DOHH2 (cell line): ENCODE measurements around the gene FAM53A.

Experiments used
- H3F3A ChIP-seq: fragments of 200-600 bp; sonication (generic), shearing (Covaris generic); 2 replicates; pipeline ENCODE4 v1.6.0; 2016; ENCODE audit warnings: antibody characterized with exemption, mild to moderate bottlenecking; ENCODE audit not compliant: control insufficient read depth, insufficient read depth
- H3K27ac ChIP-seq: fragments of 200-600 bp; sonication (generic); 2 replicates; pipeline ENCODE4 v1.5.1; 2014; ENCODE audit warnings: low read depth, mild to moderate bottlenecking, low read length, moderate library complexity
- H3K27me3 ChIP-seq: fragments of 200-600 bp; sonication (generic); 2 replicates; pipeline ENCODE4 v1.6.1; 2014; ENCODE audit warnings: mild to moderate bottlenecking, low read length, mixed read lengths; ENCODE audit not compliant: control insufficient read depth
- H3K36me3 ChIP-seq: fragments of 200-600 bp; sonication (generic); 2 replicates; pipeline ENCODE4 v1.6.1; 2014; ENCODE audit warnings: mild to moderate bottlenecking, low read length, moderate library complexity, mixed read lengths; ENCODE audit not compliant: control insufficient read depth
- H3K4me1 ChIP-seq: fragments of 200-600 bp; sonication (generic); 2 replicates; pipeline ENCODE4 v1.6.1; 2014; ENCODE audit warnings: mild to moderate bottlenecking, low read length, mixed read lengths; ENCODE audit not compliant: control insufficient read depth
- H3K4me2 ChIP-seq: fragments of 200-600 bp; sonication (generic); 2 replicates; pipeline ENCODE4 v1.6.0; 2014; ENCODE audit warnings: mild to moderate bottlenecking, low read length, moderate library complexity
- H3K4me3 ChIP-seq: fragments of 200-600 bp; sonication (generic); 2 replicates; pipeline ENCODE4 v1.5.1; 2014; ENCODE audit warnings: mild to moderate bottlenecking, low read length, mixed read lengths
- H3K79me2 ChIP-seq: fragments of 200-600 bp; sonication (generic); 2 replicates; pipeline ENCODE4 v1.6.1; 2014; ENCODE audit warnings: mild to moderate bottlenecking, low read length, mixed read lengths; ENCODE audit not compliant: control insufficient read depth
- H3K9me2 ChIP-seq: fragments of 200-600 bp; sonication (generic); replicated peaks from 2 replicates; pipeline ENCODE4 v1.6.1; 2014; ENCODE audit warnings: mild to moderate bottlenecking, low read length, mixed read lengths; ENCODE audit not compliant: control insufficient read depth
- H3K9me3 ChIP-seq: fragments of 200-600 bp; sonication (generic); 2 replicates; pipeline ENCODE4 v1.6.1; 2014; ENCODE audit warnings: antibody characterized with exemption, low read length, mixed read lengths; ENCODE audit not compliant: control insufficient read depth, insufficient read depth
- H4K20me1 ChIP-seq: fragments of 200-600 bp; sonication (generic); 2 replicates; pipeline ENCODE4 v1.6.0; 2014; ENCODE audit warnings: low read depth, mild to moderate bottlenecking, antibody characterized with exemption, low read length, moderate library complexity; ENCODE audit not compliant: control insufficient read depth, insufficient read depth
- CTCF ChIP-seq: fragments of 200-600 bp; sonication (generic); IDR thresholded peaks from one replicate; pipeline ENCODE4 v1.5.1; 2014; ENCODE audit warnings: antibody characterized with exemption, mild to moderate bottlenecking, low read depth, low read length; ENCODE audit not compliant: poor library complexity, severe bottlenecking
- EZH2phosphoT487 ChIP-seq: fragments of 200-600 bp; sonication (generic); IDR thresholded peaks from 2 replicates; pipeline ENCODE4 v1.6.1; 2017; ENCODE audit warnings: borderline replicate concordance, mild to moderate bottlenecking, antibody characterized with exemption, low read length, moderate library complexity, mixed read lengths

The FAM53A gene

GRCh38 chr4:1596393-1596792, 87.7 kb downstream of the FAM53A start:
- no peaks in the 10 kb centered on the region for H3K9me2 ChIP-seq
- H3F3A ChIP-seq = no peaks in the 10 kb centered on the region
- no peak overlapping the region for H3K4me3 ChIP-seq
- no peaks in the 10 kb centered on the region for H3K79me2 ChIP-seq
- no peaks in the 10 kb centered on the region for H3K27me3 ChIP-seq
- H3K4me2 ChIP-seq = no peak overlapping the region
- H3K4me1 ChIP-seq = no peaks in the 10 kb centered on the region
- H4K20me1 ChIP-seq = no peaks in the 10 kb centered on the region
- TF ChIP-seq CTCF = peak; percentile 10
- no peak for TF ChIP-seq EZH2phosphoT487
- no peak overlapping the region for H3K27ac ChIP-seq
- peaks cover 16% of the 10 kb centered on the region for H3K9me3 ChIP-seq
- no peaks in the 10 kb centered on the region for H3K36me3 ChIP-seq

- Histone ChIP-seq H3F3A (no peaks in the 10 kb centered on the region), H3K4me3 (no peak overlapping the region), H3K9me2 (no peaks in the 10 kb centered on the region), H3K4me1 (no peaks in the 10 kb centered on the region), H3K4me2 (no peak overlapping the region), H3K27me3 (no peaks in the 10 kb centered on the region), H4K20me1 (no peaks in the 10 kb centered on the region), H3K36me3 (no peaks in the 10 kb centered on the region), H3K9me3 (peaks cover 21% of the 10 kb centered on the region), H3K79me2 (no peaks in the 10 kb centered on the region), H3K27ac (no peak overlapping the region)
- TF ChIP-seq EZH2phosphoT487 = no peak
These were observed 88.3 kb downstream of the FAM53A start for GRCh38 chr4:1595789-1596325.

- Histone ChIP-seq H3K4me3 (no peak overlapping the region), H3K27ac (no peak overlapping the region), H3K36me3 (no peaks in the 10 kb centered on the region), H3K4me1 (no peaks in the 10 kb centered on the region), H4K20me1 (no peaks in the 10 kb centered on the region), H3K27me3 (no peaks in the 10 kb centered on the region), H3K9me2 (no peaks in the 10 kb centered on the region), H3K79me2 (no peaks in the 10 kb centered on the region), H3F3A (no peaks in the 10 kb centered on the region), H3K9me3 (peaks cover 25% of the 10 kb centered on the region), H3K4me2 (no peak overlapping the region)
- TF ChIP-seq CTCF = no peak
- no peak for TF ChIP-seq EZH2phosphoT487
These were observed 89.0 kb downstream of the FAM53A start for GRCh38 chr4:1594871-1595788.

- TF ChIP-seq CTCF (no peak), EZH2phosphoT487 (no peak)
- H3K79me2 ChIP-seq = no peaks in the 10 kb centered on the region
- H3K9me2 ChIP-seq = no peaks in the 10 kb centered on the region
- no peaks in the 10 kb centered on the region for H3K36me3 ChIP-seq
- H3K4me3 ChIP-seq = no peak overlapping the region
- no peaks in the 10 kb centered on the region for H4K20me1 ChIP-seq
- no peaks in the 10 kb centered on the region for H3K4me1 ChIP-seq
- peaks cover 34% of the 10 kb centered on the region for H3K9me3 ChIP-seq
- H3F3A ChIP-seq = no peaks in the 10 kb centered on the region
- no peaks in the 10 kb centered on the region for H3K27me3 ChIP-seq
- no peak overlapping the region for H3K4me2 ChIP-seq
- no peak overlapping the region for H3K27ac ChIP-seq
These were observed 90.2 kb downstream of the FAM53A start for GRCh38 chr4:1593881-1594345.
